Activated CD8-positive, alpha-beta T cell treated with anti-CD3 and anti-CD28 coated beads for 36 hours (primary cell): ENCODE results near the gene CRYBA4. TPM values are rescaled to one million over a fixed set of nuclear protein-coding genes. Genes with fewer than 3 reads are reported as not detected.
"Not testable (repeated sequence)": the region's sequence is repeated elsewhere in the genome, so short reads cannot be mapped to it uniquely, and the experiment has no call there.

Experiments
- ATAC-seq: fragments of 200-7000 bp; cut with Tn5 transposase; one replicate; pipeline ENCODE4 v1.10.0; 2021; ENCODE audit warnings: mild to moderate bottlenecking, moderate library complexity
- CTCF ChIA-PET: fragments of 350-600 bp; sonication (Branson Sonifier 250); formaldehyde crosslinking; loops from one replicate; lab custom pipeline; 2021; ENCODE audit warnings: antibody characterized with exemption; lab: Charles Lee
- POLR2A ChIA-PET: fragments of 350-600 bp; sonication (Branson Sonifier 250); formaldehyde crosslinking; loops from one replicate; lab custom pipeline; 2021; ENCODE audit warnings: antibody characterized with exemption; lab: Charles Lee
- DNase-seq: peaks from one replicate; pipeline ENCODE4 v3.0.0-alpha.2; 2020
- H3K27ac Mint-ChIP-seq: one replicate; pipeline ENCODE4 v1.8.0; 2021; ENCODE audit warnings: mild to moderate bottlenecking, mixed read lengths
- H3K27me3 Mint-ChIP-seq: one replicate; pipeline ENCODE4 v1.8.0; 2021; ENCODE audit warnings: mixed read lengths
- H3K36me3 Mint-ChIP-seq: one replicate; pipeline ENCODE4 v1.8.0; 2021; ENCODE audit warnings: low read depth, mixed read lengths
- H3K4me1 Mint-ChIP-seq: one replicate; pipeline ENCODE4 v1.8.0; 2021; ENCODE audit warnings: low read depth, mixed read lengths
- H3K4me3 Mint-ChIP-seq: one replicate; pipeline ENCODE4 v1.8.0; 2021; ENCODE audit warnings: mild to moderate bottlenecking, moderate library complexity, mixed read lengths
- H3K9me3 Mint-ChIP-seq: one replicate; pipeline ENCODE4 v1.8.0; 2021; ENCODE audit warnings: mixed read lengths
- intact Hi-C: fragments of 100-400 bp; cut with micrococcal nuclease; formaldehyde crosslinking; loops from one replicate; pipeline ENCODE4 v1.10.0; 2022
- total RNA-seq, 2 experiments: library from RNA; stranded (reverse); gene quantifications; one replicate each; pipeline ENCODE4 v1.2.3, GENCODE V29; 2021
- TF ChIP-seq, protein P1 (sequence below): fragments of 200-600 bp; IDR thresholded peaks from one replicate; pipeline ENCODE4 v1.8.0; 2022; ENCODE audit warnings: antibody characterized with exemption, mild to moderate bottlenecking

The CRYBA4 gene
- total RNA-seq, 2 experiments from 2014 or later, result not detected

DNA sequence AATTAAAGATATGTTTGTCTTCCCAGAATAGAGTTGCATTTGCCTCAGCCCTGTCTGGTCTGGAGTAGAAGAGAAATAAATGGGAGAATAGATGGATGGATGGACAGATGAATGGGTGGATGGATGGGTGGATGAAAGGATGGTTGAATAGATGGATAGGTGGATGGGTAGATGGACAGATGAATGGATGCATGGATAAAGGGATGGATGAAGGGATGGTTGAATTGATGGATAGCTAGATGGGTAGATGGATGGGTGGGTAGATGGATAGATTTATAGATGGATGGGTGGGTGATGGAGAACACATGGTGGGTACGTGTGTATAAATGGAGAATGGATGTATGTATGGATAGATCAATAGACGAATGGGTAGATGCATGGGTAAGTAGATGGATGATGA is 12.5 kb upstream of the CRYBA4 start:
- intact Hi-C loops, result no loop called here
- Mint-ChIP-seq H3K27me3 (no peaks in the 10 kb centered on the region), H3K36me3 (no peaks in the 10 kb centered on the region), H3K4me3 (no peak overlapping the region), H3K27ac (no peak overlapping the region), H3K4me1 (peaks cover 21% of the 10 kb centered on the region), H3K9me3 (no peaks in the 10 kb centered on the region)
- no peak for ATAC-seq
- CTCF ChIA-PET, result no interaction called here
- DNase-seq, result no peak
- POLR2A ChIA-PET, result interaction anchor here (1.2 kb wide), 1 partner anchor 12 kb away, joined by 3 read pairs; no protein-coding TSS in a partner anchor
- TF ChIP-seq, protein P1, sequence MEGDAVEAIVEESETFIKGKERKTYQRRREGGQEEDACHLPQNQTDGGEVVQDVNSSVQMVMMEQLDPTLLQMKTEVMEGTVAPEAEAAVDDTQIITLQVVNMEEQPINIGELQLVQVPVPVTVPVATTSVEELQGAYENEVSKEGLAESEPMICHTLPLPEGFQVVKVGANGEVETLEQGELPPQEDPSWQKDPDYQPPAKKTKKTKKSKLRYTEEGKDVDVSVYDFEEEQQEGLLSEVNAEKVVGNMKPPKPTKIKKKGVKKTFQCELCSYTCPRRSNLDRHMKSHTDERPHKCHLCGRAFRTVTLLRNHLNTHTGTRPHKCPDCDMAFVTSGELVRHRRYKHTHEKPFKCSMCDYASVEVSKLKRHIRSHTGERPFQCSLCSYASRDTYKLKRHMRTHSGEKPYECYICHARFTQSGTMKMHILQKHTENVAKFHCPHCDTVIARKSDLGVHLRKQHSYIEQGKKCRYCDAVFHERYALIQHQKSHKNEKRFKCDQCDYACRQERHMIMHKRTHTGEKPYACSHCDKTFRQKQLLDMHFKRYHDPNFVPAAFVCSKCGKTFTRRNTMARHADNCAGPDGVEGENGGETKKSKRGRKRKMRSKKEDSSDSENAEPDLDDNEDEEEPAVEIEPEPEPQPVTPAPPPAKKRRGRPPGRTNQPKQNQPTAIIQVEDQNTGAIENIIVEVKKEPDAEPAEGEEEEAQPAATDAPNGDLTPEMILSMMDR, result no peak

DNA sequence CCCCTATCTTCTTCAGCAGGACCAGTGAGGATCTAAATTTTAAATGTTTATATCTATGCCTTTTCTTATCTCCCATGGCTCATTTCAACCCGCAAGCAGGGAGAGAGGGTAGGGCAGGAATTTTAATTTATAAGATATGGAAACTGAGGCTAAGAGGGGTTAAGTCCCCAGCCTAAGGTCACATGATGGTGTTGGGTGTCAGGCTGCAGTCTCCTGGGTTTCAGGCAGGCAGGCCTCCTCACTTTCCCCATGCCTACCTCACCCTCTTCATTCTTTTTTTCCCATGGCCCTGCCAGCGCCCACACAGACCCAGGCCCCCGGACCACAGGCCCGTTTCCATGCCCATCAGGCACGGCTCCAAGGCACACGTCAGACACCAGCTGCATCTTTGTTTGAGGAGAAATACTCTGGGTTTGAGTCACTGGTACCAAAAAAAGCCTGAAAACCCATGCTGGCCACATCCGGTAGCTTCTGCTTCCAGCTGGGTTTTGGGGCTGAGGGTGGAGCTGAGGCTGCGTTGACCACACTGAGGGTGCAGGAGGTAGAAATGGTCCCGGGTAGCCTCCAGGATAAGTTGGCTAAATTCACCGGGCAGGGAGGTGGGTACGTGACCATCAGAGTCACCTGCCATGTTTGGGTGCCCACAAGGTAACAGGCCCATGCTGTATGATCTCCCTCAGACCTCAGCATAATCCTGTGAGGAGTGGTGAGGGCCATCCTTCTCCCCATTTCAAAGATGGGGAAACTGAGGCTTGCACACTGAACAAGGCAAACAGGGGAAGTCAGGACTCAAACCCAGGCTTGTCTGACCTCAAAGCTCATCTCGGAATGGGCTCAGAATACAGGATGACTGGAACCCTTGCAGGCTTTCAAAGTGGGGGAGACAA is 11.4 kb upstream of the CRYBA4 start:
- ChIA-PET CTCF (interaction anchor here (1.2 to 1.5 kb wide), 2 partner anchors 32 to 71 kb away, joined by 3 read pairs; no protein-coding TSS in a partner anchor), POLR2A (interaction anchor here (0.8 to 2.3 kb wide), 4 partner anchors 11 to 127 kb away, joined by 3 to 8 read pairs (median 5); partner anchors contain the start of genes HPS4 and SRRD)
- Mint-ChIP-seq H3K4me3 (no peak overlapping the region), H3K4me1 (peaks cover 24% of the 10 kb centered on the region), H3K27me3 (no peaks in the 10 kb centered on the region), H3K36me3 (no peaks in the 10 kb centered on the region), H3K9me3 (no peaks in the 10 kb centered on the region), H3K27ac (peak overlapping the region; percentile 76)
- TF ChIP-seq, protein P1, result no peak
- ATAC-seq (peak; percentile 77), DNase-seq (peak; percentile 75)
- intact Hi-C loops, result no loop called here

DNA sequence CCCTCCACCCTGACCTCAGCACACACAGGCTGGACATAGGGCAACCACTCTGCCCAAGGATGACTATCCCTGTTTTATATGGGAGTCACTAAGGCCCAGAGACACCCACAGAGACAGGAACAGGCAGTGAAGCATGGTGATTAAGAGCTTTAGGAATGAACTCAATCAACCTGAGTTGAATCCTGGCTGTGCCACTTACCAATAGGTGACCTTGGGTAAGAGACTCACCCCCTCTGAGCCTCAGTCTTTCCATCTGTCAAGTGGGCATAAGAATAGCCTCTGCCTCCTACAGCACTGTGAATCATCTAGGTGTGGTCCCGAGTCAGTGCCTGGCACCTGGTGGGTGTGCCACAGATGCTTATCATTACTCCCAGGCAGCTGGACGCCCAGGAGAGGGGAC is 10.8 kb upstream of the CRYBA4 start:
- intact Hi-C loops, result no loop called here
- Mint-ChIP-seq H3K36me3 (no peaks in the 10 kb centered on the region), H3K4me1 (peaks cover 24% of the 10 kb centered on the region), H3K9me3 (no peaks in the 10 kb centered on the region), H3K27me3 (no peaks in the 10 kb centered on the region), H3K27ac (no peak overlapping the region), H3K4me3 (no peak overlapping the region)
- ATAC-seq (peak; percentile 28), DNase-seq (peak; percentile 15)
- ChIA-PET POLR2A (interaction anchor here (0.8 to 2.3 kb wide), 3 partner anchors 13 to 127 kb away, joined by 3 to 8 read pairs (median 7); partner anchors contain the start of genes HPS4 and SRRD), CTCF (interaction anchor here (1.2 to 1.5 kb wide), 2 partner anchors 33 to 70 kb away, joined by 3 read pairs; no protein-coding TSS in a partner anchor)
- TF ChIP-seq, protein P1, result no peak

DNA sequence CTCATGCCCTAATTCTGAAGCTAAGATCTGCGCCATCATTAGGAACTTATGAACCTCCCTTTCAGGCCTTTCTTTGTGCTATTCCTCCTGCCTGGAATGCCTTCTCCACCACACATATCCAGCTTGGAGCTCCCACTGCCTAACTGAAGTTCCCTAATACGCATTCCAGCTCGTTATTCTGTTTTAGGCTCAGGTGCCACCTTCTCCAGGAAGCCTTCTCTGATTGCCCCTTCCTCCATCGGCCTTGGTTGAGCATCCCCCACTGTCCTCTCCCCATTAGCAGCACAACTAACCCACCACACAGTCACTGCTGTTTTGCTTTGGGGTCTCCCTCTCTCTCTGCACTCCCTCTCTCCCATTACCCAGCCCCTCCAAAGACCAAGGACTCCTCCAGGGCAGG is 9.1 kb upstream of the CRYBA4 start:
- TF ChIP-seq, protein P1, result no peak
- intact Hi-C loops, result no loop called here
- Mint-ChIP-seq H3K27me3 (no peaks in the 10 kb centered on the region), H3K36me3 (no peaks in the 10 kb centered on the region), H3K4me1 (peaks cover 26% of the 10 kb centered on the region), H3K9me3 (no peaks in the 10 kb centered on the region), H3K4me3 (no peak overlapping the region), H3K27ac (no peak overlapping the region)
- CTCF ChIA-PET, result interaction anchor here (0.8 to 1.4 kb wide), 2 partner anchors 11 to 29 kb away, joined by 3 read pairs; no protein-coding TSS in a partner anchor
- no peak for DNase-seq
- POLR2A ChIA-PET, result interaction anchor here (0.9 to 2.3 kb wide), 2 partner anchors 12 to 15 kb away, joined by 3 to 8 read pairs; no protein-coding TSS in a partner anchor
- no peak for ATAC-seq

DNA sequence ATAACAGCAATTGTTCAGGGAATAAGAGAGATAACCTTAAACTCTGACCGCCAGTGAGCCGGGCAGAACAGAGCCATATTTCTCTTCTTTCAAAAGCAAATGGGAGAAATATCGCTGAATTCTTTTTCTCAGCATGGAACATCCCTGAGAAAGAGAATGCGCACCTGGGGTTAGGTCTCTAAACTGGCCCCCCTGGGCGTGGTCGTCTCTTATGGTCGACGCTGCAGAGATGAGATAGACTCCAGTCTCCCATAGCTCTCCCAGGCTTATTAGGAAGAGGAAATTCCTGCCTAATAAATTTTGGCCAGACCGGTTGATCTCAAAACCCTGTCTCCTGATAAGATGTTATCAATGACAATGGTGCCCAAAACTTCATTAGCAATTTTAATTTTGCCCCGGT is 8.0 kb upstream of the CRYBA4 start:
- H3K36me3 Mint-ChIP-seq, H3K9me3 Mint-ChIP-seq, DNase-seq, intact Hi-C loops, ATAC-seq, H3K4me3 Mint-ChIP-seq, H3K27me3 Mint-ChIP-seq, H3K27ac Mint-ChIP-seq, POLR2A ChIA-PET, CTCF ChIA-PET: not testable (repeated sequence)
- peaks cover 29% of the 10 kb centered on the region for H3K4me1 Mint-ChIP-seq
